Activated naive CD8-positive, alpha-beta T cell treated with anti-CD3 and anti-CD28 coated beads, Interleukin-2, amount 10 ng/mL, durations not matched to agents 7 days and 5 days (primary cell): ENCODE measurements around the gene GSS. TPM values are rescaled to one million over a fixed set of nuclear protein-coding genes. Genes with fewer than 3 reads are reported as not detected.

Source experiments
- ATAC-seq: fragments of 150-1000 bp; cut with Tn5 transposase; one replicate; pipeline ENCODE4 v1.10.0; 2021; ENCODE audit warnings: low read depth, moderate library complexity
- POLR2A ChIA-PET: fragments of 350-600 bp; sonication (Branson Sonifier 250); formaldehyde crosslinking; loops from one replicate; lab custom pipeline; 2021; ENCODE audit warnings: antibody characterized with exemption; lab: Charles Lee
- DNase-seq: peaks from one replicate; pipeline ENCODE4 v3.0.0; 2021
- H3K27ac Mint-ChIP-seq: one replicate; pipeline ENCODE4 v1.8.0; 2022; ENCODE audit warnings: mild to moderate bottlenecking, mixed read lengths
- H3K27me3 Mint-ChIP-seq: one replicate; pipeline ENCODE4 v1.8.0; 2022; ENCODE audit warnings: mild to moderate bottlenecking, moderate library complexity, mixed read lengths
- H3K36me3 Mint-ChIP-seq: one replicate; pipeline ENCODE4 v1.8.0; 2021; ENCODE audit warnings: mild to moderate bottlenecking, mixed read lengths
- H3K4me1 Mint-ChIP-seq: one replicate; pipeline ENCODE4 v1.8.0; 2021; ENCODE audit warnings: mixed read lengths
- H3K4me3 Mint-ChIP-seq: one replicate; pipeline ENCODE4 v1.8.0; 2022; ENCODE audit warnings: mild to moderate bottlenecking, moderate library complexity, mixed read lengths
- H3K9me3 Mint-ChIP-seq: one replicate; pipeline ENCODE4 v1.8.0; 2021; ENCODE audit warnings: mixed read lengths
- total RNA-seq, 2 experiments: library from RNA; stranded (reverse); gene quantifications; one replicate each; pipeline ENCODE4 v1.2.3, GENCODE V29; 2021

The GSS gene
- total RNA-seq, 2 experiments from 2014 or later = 53.8 to 57.2 TPM

DNA sequence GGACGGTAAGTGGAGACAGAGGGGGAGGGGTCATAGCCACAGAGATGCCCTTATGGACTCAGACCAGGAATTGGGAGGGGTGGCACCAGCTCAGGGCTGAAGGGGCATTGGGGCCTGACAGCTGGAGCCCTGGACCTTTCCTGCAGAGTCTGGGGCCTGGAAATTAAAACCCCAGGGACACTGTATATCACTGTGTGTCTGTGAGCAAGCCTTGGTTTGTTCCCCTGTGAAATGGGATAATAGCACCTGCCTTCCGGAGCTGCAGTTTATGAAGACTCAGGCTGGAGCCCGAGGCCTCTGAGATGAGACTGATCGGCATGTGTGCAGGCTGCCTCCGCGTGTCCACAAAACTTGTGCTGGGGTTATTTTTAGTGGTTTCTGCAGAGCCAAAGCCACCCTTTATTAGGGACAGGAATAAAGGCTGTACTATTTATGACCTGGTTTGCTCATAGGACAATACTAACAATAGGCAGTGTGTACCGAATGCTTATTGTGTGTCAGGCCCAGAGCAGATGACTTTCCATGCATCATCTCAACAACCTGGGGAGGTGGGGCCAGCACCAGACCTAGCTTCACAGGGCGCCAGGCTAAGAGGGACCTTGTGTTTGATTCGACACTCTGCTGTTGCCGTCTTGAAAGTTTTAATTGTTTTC is 22.6 kb upstream of the GSS start:
- Mint-ChIP-seq H3K27ac (no peak overlapping the region), H3K4me3 (no peak overlapping the region)

DNA sequence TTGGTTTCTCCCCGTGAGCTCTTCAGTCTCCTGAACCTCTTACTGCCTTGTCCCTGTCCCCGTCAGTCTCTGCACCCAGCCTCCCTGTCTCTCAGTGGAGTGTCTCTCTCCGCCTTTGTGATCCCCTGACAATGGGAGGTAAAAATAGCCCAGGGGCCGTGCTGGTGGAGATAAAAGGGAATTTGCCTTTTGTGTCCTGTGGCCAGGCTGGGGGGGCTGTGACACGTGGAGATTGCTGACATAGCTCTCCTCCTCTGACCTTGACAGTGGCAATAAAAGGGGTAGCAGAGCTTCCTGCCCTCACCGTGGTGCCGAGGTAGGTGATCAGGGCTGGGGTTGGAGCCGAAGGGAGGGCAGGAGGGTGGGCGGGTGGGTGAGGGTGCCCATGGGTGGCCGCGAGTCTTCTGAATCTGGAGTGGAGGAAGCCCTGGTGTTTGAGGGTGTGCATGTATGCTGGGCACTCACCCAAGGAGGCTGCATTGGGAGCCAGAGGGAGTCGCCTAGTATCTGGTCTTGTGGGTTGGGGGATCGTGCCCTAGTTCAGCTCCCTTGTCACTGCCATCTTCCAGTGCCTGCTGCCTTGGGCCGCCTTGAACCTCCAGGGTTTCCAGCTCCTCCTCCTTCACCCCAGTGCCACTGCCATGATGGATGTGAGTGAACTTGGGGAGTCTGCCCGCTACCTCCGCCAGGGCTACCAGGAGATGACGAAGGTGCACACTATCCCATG is 21.9 kb upstream of the GSS start:
- H3K4me3 Mint-ChIP-seq = no peak overlapping the region
- no peaks in the 10 kb centered on the region for H3K4me1 Mint-ChIP-seq
- POLR2A ChIA-PET = interaction anchor here (0.5 kb wide), 1 partner anchor 79 kb away, joined by 3 read pairs; no protein-coding TSS in a partner anchor
- no peaks in the 10 kb centered on the region for H3K9me3 Mint-ChIP-seq
- no peaks in the 10 kb centered on the region for H3K36me3 Mint-ChIP-seq
- no peak for ATAC-seq
- peaks cover 8% of the 10 kb centered on the region for H3K27me3 Mint-ChIP-seq
- no peak overlapping the region for H3K27ac Mint-ChIP-seq
- no peak for DNase-seq

More for the DNA sequence above, 22.6 kb upstream of the GSS start:
- H3K9me3 Mint-ChIP-seq = no peaks in the 10 kb centered on the region
- no peak for ATAC-seq
- H3K27me3 Mint-ChIP-seq = peaks cover 7% of the 10 kb centered on the region
- H3K36me3 Mint-ChIP-seq = no peaks in the 10 kb centered on the region
- POLR2A ChIA-PET = no interaction called here
- no peaks in the 10 kb centered on the region for H3K4me1 Mint-ChIP-seq
- DNase-seq = no peak

DNA sequence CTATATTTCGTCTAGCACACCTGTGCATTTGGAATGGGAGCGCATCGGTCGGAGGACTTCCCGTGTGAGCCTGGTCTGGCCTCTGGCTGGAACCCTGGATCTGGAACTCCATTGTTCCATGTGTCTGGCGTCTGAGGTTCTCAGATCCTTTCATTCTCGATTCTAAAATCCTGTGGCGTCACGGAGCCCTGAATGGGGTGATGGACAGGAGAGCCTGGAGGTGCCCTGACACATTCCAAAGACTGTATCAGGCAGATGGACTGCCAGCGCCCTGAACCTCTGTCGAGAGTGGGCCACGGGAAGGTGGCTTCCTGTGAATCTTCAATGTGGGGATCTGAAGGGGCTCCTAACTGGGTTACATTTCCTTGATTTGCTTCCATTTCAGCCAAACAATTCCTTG is 20.7 kb upstream of the GSS start:
- H3K4me3 Mint-ChIP-seq = no peak overlapping the region
- H3K4me1 Mint-ChIP-seq = no peaks in the 10 kb centered on the region
- no peak overlapping the region for H3K27ac Mint-ChIP-seq
- no peaks in the 10 kb centered on the region for H3K36me3 Mint-ChIP-seq
- H3K9me3 Mint-ChIP-seq = no peaks in the 10 kb centered on the region
- H3K27me3 Mint-ChIP-seq = peaks cover 7% of the 10 kb centered on the region
- no peak for ATAC-seq
- POLR2A ChIA-PET = no interaction called here
- no peak for DNase-seq

DNA sequence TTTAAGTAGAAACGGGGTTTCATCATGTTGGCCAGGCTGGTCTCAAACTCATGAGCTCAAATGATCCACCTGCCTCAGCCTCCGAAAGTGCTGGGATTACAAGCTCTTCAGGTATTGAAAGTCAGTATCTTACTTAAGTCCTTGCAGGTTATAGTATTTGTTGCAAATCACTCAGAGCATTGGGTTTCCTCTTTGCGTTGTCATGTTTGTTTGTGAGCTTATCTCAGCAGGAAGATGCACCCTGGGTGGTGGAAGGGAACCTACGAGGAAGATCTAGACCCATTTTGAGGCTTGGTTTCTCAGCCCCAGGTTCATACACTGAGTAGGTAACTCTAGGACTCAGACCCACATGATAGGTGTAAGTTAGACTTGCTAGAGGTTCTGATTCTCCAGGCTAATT is 18.6 kb upstream of the GSS start:
- DNase-seq = no peak

DNA sequence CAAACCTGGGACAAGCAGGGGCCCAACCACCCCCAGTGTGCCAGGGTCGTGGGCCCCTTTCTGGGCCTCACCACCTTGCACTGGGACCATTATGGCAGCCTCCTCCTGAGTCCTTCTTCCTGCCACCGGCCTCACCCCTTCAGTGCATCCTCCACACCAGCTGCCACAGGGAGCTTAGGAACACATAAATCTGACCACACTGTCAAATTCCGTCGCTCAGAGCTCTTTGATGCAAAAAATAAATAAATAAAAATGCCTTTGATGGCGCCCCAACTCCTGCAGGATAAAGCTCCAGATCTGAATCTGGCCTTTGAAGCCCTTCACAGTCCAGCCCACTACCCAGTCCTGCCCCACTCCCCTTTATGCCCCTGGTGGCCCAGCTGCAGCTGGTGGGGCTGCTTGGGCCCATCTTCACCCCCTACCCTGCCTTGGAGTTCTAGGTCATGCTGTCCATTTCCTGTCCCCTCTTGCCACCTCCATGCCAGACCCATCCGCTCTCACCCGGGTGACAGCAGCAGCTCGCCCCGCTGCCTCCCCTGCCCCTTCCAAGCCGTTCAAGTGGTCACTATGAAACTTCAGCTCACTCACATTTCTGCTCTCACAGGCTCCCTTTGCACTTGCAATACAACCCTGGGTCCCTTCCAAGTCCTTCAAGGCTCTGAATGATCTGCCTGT is 16.1 kb upstream of the GSS start:
- H3K27me3 Mint-ChIP-seq = peaks cover 6% of the 10 kb centered on the region
- no peak for ATAC-seq

More for the DNA sequence above, 18.6 kb upstream of the GSS start:
- Mint-ChIP-seq H3K9me3 (no peaks in the 10 kb centered on the region), H3K27ac (no peak overlapping the region), H3K4me1 (no peaks in the 10 kb centered on the region), H3K36me3 (no peaks in the 10 kb centered on the region), H3K27me3 (peaks cover 6% of the 10 kb centered on the region), H3K4me3 (no peak overlapping the region)
- POLR2A ChIA-PET = no interaction called here
- ATAC-seq = no peak

DNA sequence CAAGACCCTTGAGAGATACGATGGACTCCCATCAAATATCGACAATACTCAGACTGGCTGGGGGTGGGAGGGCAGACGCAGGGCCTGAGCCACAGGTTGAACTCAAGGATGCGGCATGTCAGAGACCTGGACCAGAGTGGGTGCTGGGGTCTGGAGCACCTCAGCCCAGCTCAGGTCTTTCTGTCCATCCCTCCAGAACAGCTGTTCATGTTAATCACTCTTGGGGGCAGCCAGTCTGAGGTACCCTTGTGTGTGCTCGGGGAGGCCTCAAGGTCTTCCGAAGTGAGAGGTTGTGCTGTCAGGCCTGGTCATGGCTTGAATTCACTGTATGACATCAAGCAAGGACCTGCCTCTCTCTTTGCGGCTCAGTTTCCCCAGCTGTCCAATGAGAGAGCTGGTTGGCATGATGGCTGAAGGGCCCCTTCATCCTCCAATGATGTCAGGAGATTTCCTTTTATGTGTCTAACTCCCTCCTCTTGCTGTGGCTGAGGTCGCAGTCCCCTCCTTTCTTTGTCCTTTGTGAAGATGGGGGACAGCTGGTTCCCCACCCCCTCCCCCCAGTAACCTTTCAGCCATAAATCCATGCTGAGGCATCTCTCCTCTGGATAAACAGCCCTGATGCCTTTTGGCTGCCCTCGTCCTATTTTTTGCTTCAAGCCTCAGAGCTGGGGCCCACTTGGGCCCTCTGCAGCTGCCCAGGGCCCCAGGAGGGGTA is 15.4 kb upstream of the GSS start:
- no peaks in the 10 kb centered on the region for H3K4me1 Mint-ChIP-seq
- POLR2A ChIA-PET = no interaction called here
- no peak for DNase-seq
- peaks cover 6% of the 10 kb centered on the region for H3K27me3 Mint-ChIP-seq
- ATAC-seq = no peak
- H3K36me3 Mint-ChIP-seq = no peaks in the 10 kb centered on the region
- no peak overlapping the region for H3K4me3 Mint-ChIP-seq
- no peaks in the 10 kb centered on the region for H3K9me3 Mint-ChIP-seq
- H3K27ac Mint-ChIP-seq = no peak overlapping the region

More for the DNA sequence above, 16.1 kb upstream of the GSS start:
- Mint-ChIP-seq H3K4me1 (no peaks in the 10 kb centered on the region), H3K4me3 (no peak overlapping the region), H3K27ac (no peak overlapping the region), H3K36me3 (no peaks in the 10 kb centered on the region), H3K9me3 (no peaks in the 10 kb centered on the region)
- POLR2A ChIA-PET = interaction anchor here (0.5 kb wide), 1 partner anchor 12 kb away, joined by 4 read pairs; no protein-coding TSS in a partner anchor
- no peak for DNase-seq

GRCh38 chr20:34970193-34970840 is 14.7 kb upstream of the GSS start:
- ATAC-seq (no peak), DNase-seq (no peak)

DNA sequence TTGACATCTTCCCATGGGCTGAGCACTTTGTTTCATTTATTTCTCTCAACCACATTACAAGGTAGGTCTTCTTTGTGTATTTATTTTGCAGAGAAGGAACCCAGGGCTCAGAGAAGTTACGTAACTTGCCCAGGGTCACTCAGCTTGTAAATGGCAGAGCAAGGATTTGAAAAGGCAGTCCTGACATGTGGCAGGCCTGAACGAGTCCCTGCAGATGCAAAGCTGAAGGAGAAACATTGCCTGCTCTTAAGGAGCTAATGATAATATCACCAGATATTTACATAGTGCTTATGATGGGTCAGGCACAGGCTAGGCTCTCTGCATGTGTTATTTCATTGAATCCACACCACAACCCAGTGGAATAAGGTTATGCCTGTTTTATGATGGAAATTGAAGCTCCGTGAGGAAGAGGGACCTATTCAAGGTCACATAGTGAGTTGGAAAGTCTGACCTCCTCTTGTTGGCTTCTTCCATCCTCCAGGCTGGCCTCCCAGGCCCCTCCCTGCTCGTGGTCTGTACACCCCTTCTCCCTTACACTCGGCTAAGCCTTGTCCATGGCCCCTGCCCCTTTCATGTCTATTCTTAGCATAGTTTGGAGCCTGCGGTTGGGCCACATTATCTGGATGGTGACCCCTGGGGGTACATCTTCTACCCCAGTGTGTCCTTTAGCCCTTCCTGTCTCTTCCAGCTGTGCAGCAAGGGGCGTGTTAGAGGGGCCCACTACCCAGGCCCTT is 12.6 kb upstream of the GSS start:
- ATAC-seq (no peak), DNase-seq (no peak)
- POLR2A ChIA-PET = no interaction called here
- H3K36me3 Mint-ChIP-seq = no peaks in the 10 kb centered on the region
- no peaks in the 10 kb centered on the region for H3K9me3 Mint-ChIP-seq
- no peaks in the 10 kb centered on the region for H3K4me1 Mint-ChIP-seq
- H3K27ac Mint-ChIP-seq = no peak overlapping the region
- no peak overlapping the region for H3K4me3 Mint-ChIP-seq
- peaks cover 3% of the 10 kb centered on the region for H3K27me3 Mint-ChIP-seq

More at GRCh38 chr20:34970193-34970840, 14.7 kb upstream of the GSS start:
- POLR2A ChIA-PET = no interaction called here
- no peak overlapping the region for H3K27ac Mint-ChIP-seq
- peaks cover 6% of the 10 kb centered on the region for H3K27me3 Mint-ChIP-seq
- no peak overlapping the region for H3K4me3 Mint-ChIP-seq
- no peaks in the 10 kb centered on the region for H3K9me3 Mint-ChIP-seq
- no peaks in the 10 kb centered on the region for H3K4me1 Mint-ChIP-seq
- no peaks in the 10 kb centered on the region for H3K36me3 Mint-ChIP-seq

DNA sequence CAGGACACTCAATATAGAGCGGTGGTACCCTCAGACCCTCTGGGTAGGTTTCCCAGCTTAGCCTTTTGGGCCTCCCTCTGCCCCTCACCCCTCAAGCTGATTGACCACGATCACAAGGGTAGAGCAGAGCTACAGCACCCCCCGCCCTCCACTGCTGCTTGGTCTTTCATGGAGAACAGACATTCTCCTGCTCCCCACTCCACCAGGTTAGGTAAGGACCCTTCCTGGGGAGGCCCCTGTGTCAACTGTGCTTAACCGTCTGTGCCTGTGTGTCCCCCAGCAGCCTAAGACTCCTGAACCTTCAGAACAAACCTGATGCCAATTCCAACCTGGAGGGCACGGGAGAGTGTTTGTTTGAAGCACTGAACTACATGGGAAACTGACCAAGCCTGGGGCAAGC is 11.8 kb upstream of the GSS start:
- H3K4me1 Mint-ChIP-seq = no peaks in the 10 kb centered on the region
- DNase-seq (no peak), ATAC-seq (no peak)
- POLR2A ChIA-PET = no interaction called here
- H3K36me3 Mint-ChIP-seq = no peaks in the 10 kb centered on the region
- no peak overlapping the region for H3K4me3 Mint-ChIP-seq
- no peaks in the 10 kb centered on the region for H3K9me3 Mint-ChIP-seq
- no peak overlapping the region for H3K27ac Mint-ChIP-seq
- no peaks in the 10 kb centered on the region for H3K27me3 Mint-ChIP-seq

DNA sequence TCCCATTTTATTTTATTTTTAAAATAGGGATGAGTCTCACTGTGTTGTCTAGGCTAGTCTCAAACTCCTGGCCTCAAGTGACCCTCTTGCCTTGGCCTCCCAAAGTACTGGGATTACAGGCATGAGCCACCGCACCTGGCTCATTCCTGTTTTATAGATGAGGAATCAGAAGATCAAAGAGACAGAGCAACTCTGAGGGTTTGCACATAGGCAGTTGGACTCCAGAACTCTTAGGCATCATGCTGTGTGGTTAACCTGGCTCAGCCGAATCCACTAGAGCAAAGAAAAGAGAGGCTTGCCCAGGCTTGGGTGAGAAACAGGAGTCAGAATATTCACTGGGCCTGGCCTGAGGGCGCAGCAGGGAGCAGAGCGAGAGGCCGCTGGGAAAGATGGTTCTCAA is 9.4 kb upstream of the GSS start:
- H3K27me3 Mint-ChIP-seq = no peaks in the 10 kb centered on the region
- H3K4me3 Mint-ChIP-seq = no peak overlapping the region
- H3K36me3 Mint-ChIP-seq = no peaks in the 10 kb centered on the region
- DNase-seq = no peak
- POLR2A ChIA-PET = no interaction called here
- H3K27ac Mint-ChIP-seq = no peak overlapping the region
- H3K4me1 Mint-ChIP-seq = peaks cover 4% of the 10 kb centered on the region
- ATAC-seq = no peak
- no peaks in the 10 kb centered on the region for H3K9me3 Mint-ChIP-seq

DNA sequence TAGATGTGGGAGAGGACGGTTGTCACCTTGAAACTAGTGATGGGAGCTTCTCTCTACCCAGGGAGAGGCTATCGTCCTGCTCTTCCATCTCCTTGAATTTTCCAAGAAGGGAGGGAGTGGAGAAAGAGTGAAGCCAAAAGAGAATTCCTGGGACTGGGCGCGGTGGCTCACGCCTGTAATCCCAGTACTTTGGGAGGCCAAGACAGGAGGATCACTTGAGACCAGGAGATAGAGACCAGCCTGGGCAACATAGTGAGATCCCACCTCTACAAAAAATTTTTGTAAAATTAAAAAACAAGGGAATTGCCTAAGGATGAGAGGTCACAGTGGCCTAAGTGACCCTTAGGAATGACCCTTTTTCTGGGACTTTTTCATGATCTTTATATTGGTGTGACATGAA is 8.9 kb upstream of the GSS start:
- ATAC-seq (no peak), DNase-seq (no peak)
- Mint-ChIP-seq H3K4me3 (no peak overlapping the region), H3K4me1 (peaks cover 4% of the 10 kb centered on the region), H3K27ac (no peak overlapping the region), H3K36me3 (no peaks in the 10 kb centered on the region), H3K27me3 (no peaks in the 10 kb centered on the region), H3K9me3 (no peaks in the 10 kb centered on the region)
- POLR2A ChIA-PET = no interaction called here

DNA sequence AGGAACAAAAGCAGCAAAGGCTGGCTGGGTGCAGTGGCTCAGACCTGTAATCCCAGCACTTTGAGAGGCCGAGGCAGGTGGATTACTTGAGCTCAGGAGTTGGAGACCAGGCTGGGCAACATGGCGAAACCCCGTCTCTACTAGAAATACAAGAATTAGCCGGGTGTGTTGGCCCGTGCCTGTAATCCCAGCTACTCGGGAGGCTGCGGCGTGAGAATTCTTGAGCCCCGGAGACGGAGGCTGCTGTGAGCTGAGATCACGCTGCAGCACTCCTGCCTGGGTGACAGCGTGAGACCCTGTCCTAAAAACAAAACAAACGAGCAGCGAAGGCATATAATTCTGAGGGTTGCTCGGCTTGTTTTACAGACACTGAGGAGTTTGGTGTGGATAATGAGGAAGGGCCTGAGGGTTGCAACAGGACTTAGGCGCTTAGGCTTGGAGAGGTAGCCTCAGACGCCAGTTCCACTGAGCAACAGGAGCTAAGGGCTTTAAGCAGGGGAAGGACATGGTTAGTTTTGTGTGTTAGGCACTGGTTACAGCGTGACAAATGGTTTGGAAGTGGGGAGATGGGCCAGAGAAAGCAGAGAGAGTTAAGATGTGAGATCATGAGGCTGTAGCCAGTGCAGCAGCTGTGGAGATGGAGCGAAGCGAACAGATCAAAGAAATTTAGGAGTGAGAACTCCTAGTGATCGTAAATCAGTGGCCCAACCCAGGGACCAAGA is 1.3 kb upstream of the GSS start:
- peaks cover 3% of the 10 kb centered on the region for H3K27me3 Mint-ChIP-seq
- ATAC-seq (no peak), DNase-seq (no peak)
- H3K4me3 Mint-ChIP-seq = peak overlapping the region; percentile 98
- H3K27ac Mint-ChIP-seq = peak overlapping the region; percentile 40
- H3K9me3 Mint-ChIP-seq = peaks cover 2% of the 10 kb centered on the region
- POLR2A ChIA-PET = interaction anchor here (2.1 to 3.6 kb wide), 2 partner anchors 82 to 132 kb away, joined by 4 to 44 read pairs; partner anchors contain the start of genes ACSS2, GGT7 and NCOA6
- H3K4me1 Mint-ChIP-seq = peaks cover 26% of the 10 kb centered on the region
- peaks cover 2% of the 10 kb centered on the region for H3K36me3 Mint-ChIP-seq
